ENCODE measurements around the gene EPG5. TPM values are rescaled to one million over a fixed set of nuclear protein-coding genes. Genes with fewer than 3 reads are reported as not detected.

The EPG5 gene
- total RNA-seq, 4 donors from 2014 or later = 31.3 to 43.8 (median 36.8) TPM

- TF ChIP-seq CTCF (IDR thresholded peaks at IDR 0.05; ENCODE audit: low read depth) = no peak
Measured at GRCh38 chr18:45935591-45936335, 31.4 kb downstream of the EPG5 start.

DNA sequence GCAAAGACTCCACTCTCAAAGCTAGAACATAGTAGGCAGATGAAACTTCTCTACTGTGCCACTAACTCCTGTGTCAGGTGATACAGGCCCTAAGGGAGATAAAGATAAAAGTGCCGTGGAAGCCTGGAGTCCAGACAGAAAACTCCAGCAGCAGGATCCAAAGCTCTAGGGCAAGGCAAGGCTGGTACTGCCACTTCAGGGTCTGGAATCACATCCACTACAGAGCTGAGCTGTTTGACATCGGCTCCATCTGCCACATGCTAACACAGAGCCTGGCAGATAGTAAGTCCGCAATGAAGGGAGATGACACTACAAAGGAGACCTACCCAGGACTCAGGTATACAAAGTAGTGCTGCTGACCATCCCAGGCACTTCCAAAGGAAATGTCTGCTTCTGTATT lies 34.4 kb downstream of the EPG5 start:
- TF ChIP-seq CTCF (IDR thresholded peaks at IDR 0.05; ENCODE audit: low read depth) = no peak

DNA sequence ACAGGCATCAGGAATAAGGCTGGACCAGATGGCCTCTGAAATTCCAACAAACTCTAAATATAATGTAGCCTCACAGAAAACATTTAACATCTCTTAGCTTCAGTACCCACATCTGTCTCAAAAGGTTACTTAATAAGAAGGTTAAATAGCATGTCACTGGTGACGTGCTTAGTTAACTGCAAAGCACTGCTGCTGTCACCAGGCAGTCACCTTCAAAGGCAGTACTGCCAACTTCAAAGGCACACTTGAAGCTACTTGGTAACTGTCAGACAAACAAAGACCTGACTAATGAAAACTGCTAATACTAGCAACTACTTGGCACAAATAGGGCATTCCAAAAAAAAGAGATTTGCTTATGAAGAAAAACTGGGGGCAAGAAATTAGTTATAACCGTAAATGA lies 36.2 kb downstream of the EPG5 start:
- no peak for TF ChIP-seq CTCF (IDR thresholded peaks at IDR 0.05; ENCODE audit: low read depth)

GRCh38 chr18:45926691-45927090 lies 40.4 kb downstream of the EPG5 start:
- TF ChIP-seq CTCF (IDR thresholded peaks at IDR 0.05; ENCODE audit: low read depth) = no peak

DNA sequence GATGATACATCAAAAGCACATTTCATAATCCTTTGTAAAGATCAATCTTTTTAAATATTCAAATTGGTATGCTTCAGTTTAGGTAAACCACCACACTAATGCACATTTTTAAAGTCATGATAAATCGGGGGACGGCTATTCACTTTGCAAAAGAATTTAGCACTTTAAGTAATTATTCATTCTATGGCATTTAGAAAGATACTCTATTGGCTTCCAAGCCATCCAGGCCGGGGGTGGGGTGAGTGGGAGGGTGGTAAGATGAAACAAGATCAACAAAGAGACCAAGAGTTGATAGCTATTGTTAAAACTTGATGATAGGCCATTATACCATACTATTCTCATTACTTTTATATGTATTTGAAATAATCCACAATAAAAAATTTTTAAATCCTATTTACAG lies 41.0 kb downstream of the EPG5 start:
- no peak for TF ChIP-seq CTCF (IDR thresholded peaks at IDR 0.05; ENCODE audit: low read depth)

GRCh38 chr18:45923138-45923537 lies 44.0 kb downstream of the EPG5 start:
- no peak for TF ChIP-seq CTCF (IDR thresholded peaks at IDR 0.05; ENCODE audit: low read depth)

GRCh38 chr18:45920367-45920766 lies 46.8 kb downstream of the EPG5 start:
- no peak for TF ChIP-seq CTCF (IDR thresholded peaks at IDR 0.05; ENCODE audit: low read depth)

All from subcutaneous adipose tissue (tissue), 4 donors.